ENCODE data around the gene HAL.
A peak's percentile ranks its signal among the peaks of the same experiment; 100 is the strongest.

HAL gene

DNA sequence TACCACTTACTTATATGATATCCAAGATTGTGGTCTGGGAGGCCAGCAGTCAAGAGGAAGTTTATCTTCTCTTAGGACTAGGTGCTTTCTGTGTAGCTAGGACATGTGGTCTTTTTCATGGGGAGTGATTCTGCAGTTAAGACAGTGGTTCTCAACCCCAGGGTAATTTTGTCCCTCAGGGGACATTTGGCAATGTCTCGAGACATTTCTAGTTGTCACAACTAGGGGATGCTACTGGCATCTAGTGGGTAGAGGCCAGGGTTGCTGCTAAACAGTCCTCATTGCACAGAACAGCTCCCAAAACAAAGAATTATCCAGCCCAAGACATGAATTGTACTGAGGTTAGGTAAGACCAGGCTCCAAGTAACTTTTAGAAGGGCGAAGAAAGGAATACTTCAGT lies 33.0 kb downstream of the HAL start:
- Histone ChIP-seq H3K36me3 (replicated peaks in 1 of 2; ENCODE audit: control insufficient read depth in 2 of 2, insufficient read depth in 2 of 2, low read length in 2 of 2) (no peaks in the 10 kb centered on the region), H3K27me3 (ENCODE audit: control insufficient read depth in 3 of 3, insufficient read depth in 3 of 3, low read depth in 1 of 3, low read length in 3 of 3) (peaks cover 0 to 9% (median 0%) of the 10 kb centered on the region in 3 experiments), H3K4me3 (ENCODE audit: low read length in 2 of 2) (no peak overlapping the region), H2BK5ac (ENCODE audit: low read length) (no peak overlapping the region), H3K4ac (ENCODE audit: low read length) (no peak overlapping the region), H3K79me1 (ENCODE audit: low read depth, low read length) (no peaks in the 10 kb centered on the region), H4K91ac (ENCODE audit: low read depth, low read length, poor library complexity) (no peak overlapping the region), H3K23ac (ENCODE audit: low read depth, low read length, poor library complexity) (no peak overlapping the region), H2AFZ (ENCODE audit: low read length) (no peak overlapping the region), H2BK12ac (ENCODE audit: low read length) (no peak overlapping the region), H3K9ac (ENCODE audit: low read depth, low read length, poor library complexity) (no peak overlapping the region), H3K9me3 (replicated peaks in 1 of 2; ENCODE audit: control insufficient read depth in 2 of 2, insufficient read depth in 1 of 2, low read depth in 1 of 2, low read length in 2 of 2) (no peaks in the 10 kb centered on the region), H3K18ac (ENCODE audit: low read length) (no peak overlapping the region), H4K8ac (ENCODE audit: low read depth, low read length) (no peak overlapping the region), H3K4me1 (ENCODE audit: control insufficient read depth in 2 of 2, insufficient read depth in 1 of 2, low read depth in 1 of 2, low read length in 2 of 2) (peaks cover 0 to 2% of the 10 kb centered on the region in 2 donors), H3K27ac (replicated peaks; ENCODE audit: low read length) (no peak overlapping the region), H2BK120ac (ENCODE audit: low read depth, low read length) (no peak overlapping the region), H3K14ac (ENCODE audit: low read length) (no peak overlapping the region), H3K4me2 (ENCODE audit: insufficient read depth, low read length, poor library complexity, severe bottlenecking) (no peak overlapping the region), H2AK5ac (ENCODE audit: low read depth, low read length) (no peak overlapping the region), H2BK15ac (ENCODE audit: low read length) (no peak overlapping the region)
- DNase-seq (ENCODE audit: low spot score) = no peak
- no CpG with 5 or more reads among the region's 2 CpGs for WGBS, 2 donors (ENCODE audit: extremely low coverage in 2 of 2, insufficient read length in 2 of 2, insufficient replicate concordance in 1 of 2)

DNA sequence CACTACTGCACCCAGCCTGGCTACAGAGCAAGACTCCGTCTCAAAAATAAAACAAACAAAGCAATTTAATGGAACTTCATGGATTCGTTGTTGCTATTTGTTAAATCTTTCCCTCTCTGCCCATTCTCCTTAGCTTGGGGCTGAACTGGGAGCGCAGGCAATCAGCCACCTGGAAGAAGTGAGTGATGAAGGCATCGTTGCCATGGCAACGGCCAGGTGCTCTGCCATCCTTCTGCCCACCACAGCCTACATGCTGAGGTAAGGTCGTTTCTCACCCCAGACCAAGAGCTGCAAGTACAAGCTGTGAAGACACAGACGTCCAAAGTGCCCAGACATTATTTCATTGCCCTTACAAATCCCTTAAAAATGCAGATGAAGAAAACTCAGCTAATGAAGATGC lies 33.9 kb downstream of the HAL start:
- Histone ChIP-seq H3K18ac (ENCODE audit: low read length) (no peak overlapping the region), H3K79me1 (ENCODE audit: low read depth, low read length) (no peaks in the 10 kb centered on the region), H2AK5ac (ENCODE audit: low read depth, low read length) (no peak overlapping the region), H3K4ac (ENCODE audit: low read length) (no peak overlapping the region), H4K91ac (ENCODE audit: low read depth, low read length, poor library complexity) (no peak overlapping the region), H3K14ac (ENCODE audit: low read length) (peak overlapping the region; percentile 31), H3K9ac (ENCODE audit: low read depth, low read length, poor library complexity) (no peak overlapping the region), H3K4me1 (ENCODE audit: control insufficient read depth in 2 of 2, insufficient read depth in 1 of 2, low read depth in 1 of 2, low read length in 2 of 2) (peaks cover 0 to 2% of the 10 kb centered on the region in 2 donors), H3K4me3 (ENCODE audit: low read length in 2 of 2) (no peak overlapping the region), H3K36me3 (replicated peaks in 1 of 2; ENCODE audit: control insufficient read depth in 2 of 2, insufficient read depth in 2 of 2, low read length in 2 of 2) (no peaks in the 10 kb centered on the region), H2BK5ac (ENCODE audit: low read length) (no peak overlapping the region), H3K27ac (replicated peaks; ENCODE audit: low read length) (no peak overlapping the region), H2AFZ (ENCODE audit: low read length) (no peak overlapping the region), H3K9me3 (replicated peaks in 1 of 2; ENCODE audit: control insufficient read depth in 2 of 2, insufficient read depth in 1 of 2, low read depth in 1 of 2, low read length in 2 of 2) (no peaks in the 10 kb centered on the region), H3K4me2 (ENCODE audit: insufficient read depth, low read length, poor library complexity, severe bottlenecking) (no peak overlapping the region), H3K23ac (ENCODE audit: low read depth, low read length, poor library complexity) (no peak overlapping the region), H2BK12ac (ENCODE audit: low read length) (no peak overlapping the region), H3K27me3 (ENCODE audit: control insufficient read depth in 3 of 3, insufficient read depth in 3 of 3, low read depth in 1 of 3, low read length in 3 of 3) (peaks cover 0 to 8% (median 0%) of the 10 kb centered on the region in 3 experiments), H2BK15ac (ENCODE audit: low read length) (no peak overlapping the region), H4K8ac (ENCODE audit: low read depth, low read length) (no peak overlapping the region), H2BK120ac (ENCODE audit: low read depth, low read length) (no peak overlapping the region)
- WGBS, 2 donors (ENCODE audit: extremely low coverage in 2 of 2, insufficient read length in 2 of 2, insufficient replicate concordance in 1 of 2) = no CpG with 5 or more reads among the region's 7 CpGs
- no peak for DNase-seq (ENCODE audit: low spot score)

- no peak overlapping the region for H2BK120ac ChIP-seq (ENCODE audit: low read depth, low read length)
- no peak overlapping the region for H2AK5ac ChIP-seq (ENCODE audit: low read depth, low read length)
- no peaks in the 10 kb centered on the region for H3K9me3 ChIP-seq (replicated peaks in 1 of 2; ENCODE audit: control insufficient read depth in 2 of 2, insufficient read depth in 1 of 2, low read depth in 1 of 2, low read length in 2 of 2)
- H2BK12ac ChIP-seq (ENCODE audit: low read length) = no peak overlapping the region
- H3K4ac ChIP-seq (ENCODE audit: low read length) = no peak overlapping the region
- H4K91ac ChIP-seq (ENCODE audit: low read depth, low read length, poor library complexity) = no peak overlapping the region
- no peak overlapping the region for H3K14ac ChIP-seq (ENCODE audit: low read length)
- H2AFZ ChIP-seq (ENCODE audit: low read length) = no peak overlapping the region
- H3K4me1 ChIP-seq (ENCODE audit: control insufficient read depth in 2 of 2, insufficient read depth in 1 of 2, low read depth in 1 of 2, low read length in 2 of 2) = peaks cover 0 to 2% of the 10 kb centered on the region in 2 donors
- H3K27me3 ChIP-seq (ENCODE audit: control insufficient read depth in 3 of 3, insufficient read depth in 3 of 3, low read depth in 1 of 3, low read length in 3 of 3) = peaks cover 0 to 11% (median 0%) of the 10 kb centered on the region in 3 experiments
- no CpG with 5 or more reads among the region's 5 CpGs for WGBS, 2 donors (ENCODE audit: extremely low coverage in 2 of 2, insufficient read length in 2 of 2, insufficient replicate concordance in 1 of 2)
- no peak overlapping the region for H3K23ac ChIP-seq (ENCODE audit: low read depth, low read length, poor library complexity)
- no peak overlapping the region for H3K4me2 ChIP-seq (ENCODE audit: insufficient read depth, low read length, poor library complexity, severe bottlenecking)
- no peak overlapping the region for H3K18ac ChIP-seq (ENCODE audit: low read length)
- no peak overlapping the region for H3K4me3 ChIP-seq (ENCODE audit: low read length in 2 of 2)
- no peak overlapping the region for H2BK15ac ChIP-seq (ENCODE audit: low read length)
- no peaks in the 10 kb centered on the region for H3K79me1 ChIP-seq (ENCODE audit: low read depth, low read length)
- H4K8ac ChIP-seq (ENCODE audit: low read depth, low read length) = no peak overlapping the region
- H3K9ac ChIP-seq (ENCODE audit: low read depth, low read length, poor library complexity) = no peak overlapping the region
- H3K36me3 ChIP-seq (replicated peaks in 1 of 2; ENCODE audit: control insufficient read depth in 2 of 2, insufficient read depth in 2 of 2, low read length in 2 of 2) = no peaks in the 10 kb centered on the region
- no peak overlapping the region for H3K27ac ChIP-seq (replicated peaks; ENCODE audit: low read length)
- no peak overlapping the region for H2BK5ac ChIP-seq (ENCODE audit: low read length)
- DNase-seq (ENCODE audit: low spot score) = no peak
Observed at GRCh38 chr12:95960241-95960640, 35.9 kb downstream of the HAL start.

DNA sequence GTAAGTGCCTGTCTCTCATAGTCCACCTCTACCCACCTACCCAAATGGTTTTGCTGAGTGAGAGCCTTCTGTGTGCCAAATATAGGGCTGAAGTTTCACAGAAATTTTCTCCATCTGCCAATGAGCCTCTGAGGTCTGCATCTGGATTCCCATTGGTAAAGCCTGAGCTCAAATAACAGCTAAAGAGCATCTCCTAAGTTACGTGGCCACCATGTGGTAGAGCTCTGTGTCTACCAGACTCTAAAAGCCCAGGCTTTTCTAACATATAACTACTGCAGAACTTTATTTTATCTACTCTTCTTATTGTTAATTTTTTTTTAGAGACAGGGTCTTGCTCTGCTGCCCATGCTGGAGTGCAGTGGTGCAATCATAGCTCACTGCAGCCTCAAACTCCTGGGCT lies 37.0 kb downstream of the HAL start:
- H3K9ac ChIP-seq (ENCODE audit: low read depth, low read length, poor library complexity) = no peak overlapping the region
- H3K23ac ChIP-seq (ENCODE audit: low read depth, low read length, poor library complexity) = no peak overlapping the region
- no peak overlapping the region for H3K27ac ChIP-seq (replicated peaks; ENCODE audit: low read length)
- H3K4me3 ChIP-seq (ENCODE audit: low read length in 2 of 2) = no peak overlapping the region
- no peaks in the 10 kb centered on the region for H3K9me3 ChIP-seq (replicated peaks in 1 of 2; ENCODE audit: control insufficient read depth in 2 of 2, insufficient read depth in 1 of 2, low read depth in 1 of 2, low read length in 2 of 2)
- no peak overlapping the region for H4K8ac ChIP-seq (ENCODE audit: low read depth, low read length)
- no peak overlapping the region for H3K4ac ChIP-seq (ENCODE audit: low read length)
- no peak for DNase-seq (ENCODE audit: low spot score)
- WGBS, 2 donors (ENCODE audit: extremely low coverage in 2 of 2, insufficient read length in 2 of 2, insufficient replicate concordance in 1 of 2) = no CpG with 5 or more reads among the region's 1 CpG
- H3K18ac ChIP-seq (ENCODE audit: low read length) = no peak overlapping the region
- H2BK5ac ChIP-seq (ENCODE audit: low read length) = no peak overlapping the region
- H3K4me2 ChIP-seq (ENCODE audit: insufficient read depth, low read length, poor library complexity, severe bottlenecking) = no peak overlapping the region
- no peak overlapping the region for H2AFZ ChIP-seq (ENCODE audit: low read length)
- H2BK15ac ChIP-seq (ENCODE audit: low read length) = no peak overlapping the region
- no peak overlapping the region for H2AK5ac ChIP-seq (ENCODE audit: low read depth, low read length)
- H2BK120ac ChIP-seq (ENCODE audit: low read depth, low read length) = no peak overlapping the region
- no peak overlapping the region for H2BK12ac ChIP-seq (ENCODE audit: low read length)
- H3K27me3 ChIP-seq (ENCODE audit: control insufficient read depth in 3 of 3, insufficient read depth in 3 of 3, low read depth in 1 of 3, low read length in 3 of 3) = peaks cover 0 to 11% (median 0%) of the 10 kb centered on the region in 3 experiments
- H3K79me1 ChIP-seq (ENCODE audit: low read depth, low read length) = no peaks in the 10 kb centered on the region
- no peak overlapping the region for H4K91ac ChIP-seq (ENCODE audit: low read depth, low read length, poor library complexity)
- no peak overlapping the region for H3K14ac ChIP-seq (ENCODE audit: low read length)
- H3K36me3 ChIP-seq (replicated peaks in 1 of 2; ENCODE audit: control insufficient read depth in 2 of 2, insufficient read depth in 2 of 2, low read length in 2 of 2) = no peaks in the 10 kb centered on the region
- peaks cover 0 to 2% of the 10 kb centered on the region in 2 donors for H3K4me1 ChIP-seq (ENCODE audit: control insufficient read depth in 2 of 2, insufficient read depth in 1 of 2, low read depth in 1 of 2, low read length in 2 of 2)

Data from neuronal stem cell (in vitro differentiated cells).